CD8-positive, alpha-beta memory T cell (primary cell): ENCODE results near the gene PAPSS1. TPM values are rescaled to one million over a fixed set of nuclear protein-coding genes. Genes with fewer than 3 reads are reported as not detected.

Source experiments
- CTCF ChIA-PET: fragments of 350-600 bp; sonication (Branson Sonifier 250); formaldehyde crosslinking; loops from one replicate; lab custom pipeline; 2021; ENCODE audit warnings: antibody characterized with exemption; lab: Charles Lee
- POLR2A ChIA-PET: fragments of 350-600 bp; sonication (Branson Sonifier 250); formaldehyde crosslinking; loops from one replicate; lab custom pipeline; 2021; ENCODE audit warnings: antibody characterized with exemption; lab: Charles Lee
- DNase-seq, 5 donors: peaks; one replicate each; pipeline versions ENCODE4 v3.0.0 to v3.0.0-alpha.2; 2020 to 2022; ENCODE audit warnings: mixed read lengths in 1 of 5
- H3K27ac ChIP-seq: one replicate; pipeline ENCODE4 v1.7.0; 2013; ENCODE audit warnings: low read depth, mild to moderate bottlenecking, low read length, moderate library complexity
- H3K27me3 ChIP-seq: 2 replicates; pipeline ENCODE4 v1.7.0; 2013; ENCODE audit warnings: low read length, mild to moderate bottlenecking; ENCODE audit not compliant: insufficient read depth, poor library complexity, severe bottlenecking
- H3K36me3 ChIP-seq: 2 replicates; pipeline ENCODE4 v1.7.0; 2013; ENCODE audit warnings: mild to moderate bottlenecking, low read length, moderate library complexity; ENCODE audit not compliant: insufficient read depth
- H3K4me1 ChIP-seq: 2 replicates; pipeline ENCODE4 v1.7.0; 2013; ENCODE audit warnings: mild to moderate bottlenecking, low read length, moderate library complexity; ENCODE audit not compliant: insufficient read depth
- H3K4me3 ChIP-seq: 2 replicates; pipeline ENCODE4 v1.7.0; 2013; ENCODE audit warnings: mild to moderate bottlenecking, low read length
- H3K9me3 ChIP-seq: 2 replicates; pipeline ENCODE4 v1.7.0; 2013; ENCODE audit warnings: mild to moderate bottlenecking, low read length
- H3K27ac Mint-ChIP-seq, 8 donors: one replicate each; pipeline ENCODE4 v1.8.0; 2020 to 2021; ENCODE audit warnings: mixed read lengths in 8 of 8, mild to moderate bottlenecking in 6 of 8, inconsistent platforms in 3 of 8, moderate library complexity in 3 of 8
- H3K27me3 Mint-ChIP-seq, 2 donors: one replicate each; pipeline ENCODE4 v1.8.0; 2020 to 2021; ENCODE audit warnings: mixed read lengths in 2 of 2, mild to moderate bottlenecking in 1 of 2, moderate library complexity in 1 of 2
- H3K36me3 Mint-ChIP-seq, 3 donors: one replicate each; pipeline ENCODE4 v1.8.0; 2020 to 2021; ENCODE audit warnings: mixed read lengths in 3 of 3, inconsistent platforms in 1 of 3, mild to moderate bottlenecking in 1 of 3
- H3K4me1 Mint-ChIP-seq, 3 donors: one replicate each; pipeline ENCODE4 v1.8.0; 2020 to 2021; ENCODE audit warnings: mixed read lengths in 3 of 3, inconsistent platforms in 1 of 3, mild to moderate bottlenecking in 1 of 3
- H3K4me3 Mint-ChIP-seq, 7 donors: one replicate each; pipeline ENCODE4 v1.8.0; 2020 to 2021; ENCODE audit warnings: mixed read lengths in 7 of 7, mild to moderate bottlenecking in 6 of 7, moderate library complexity in 4 of 7, inconsistent platforms in 2 of 7
- H3K9me3 Mint-ChIP-seq, 5 donors: one replicate each; pipeline ENCODE4 v1.8.0; 2020 to 2022; ENCODE audit warnings: mixed read lengths in 5 of 5, mild to moderate bottlenecking in 3 of 5, moderate library complexity in 2 of 5, inconsistent platforms in 1 of 5
- polyA plus RNA-seq: library from polyadenylated mRNA; unstranded; fragments of 300-500 nt; fragmentation: Illumina TruSeq; gene quantifications from one replicate; pipeline ENCODE4 v1.2.3, GENCODE V29; 2021
- total RNA-seq, 2 experiments: library from RNA; stranded (reverse); gene quantifications; one replicate each; pipeline ENCODE4 v1.2.3, GENCODE V29; 2021

PAPSS1 gene
- total and polyA plus RNA-seq, 3 experiments from 2014 or later: 26.6 to 30.9 (median 27.9) TPM

- no peaks in the 10 kb centered on the region for H3K9me3 ChIP-seq
- Mint-ChIP-seq H3K9me3 (no peaks in the 10 kb centered on the region), H3K27me3 (no peaks in the 10 kb centered on the region), H3K4me1 (peaks cover 0 to 8% (median 4%) of the 10 kb centered on the region in 3 donors), H3K27ac (no peak overlapping the region), H3K36me3 (peaks cover 30 to 70% (median 46%) of the 10 kb centered on the region in 3 donors), H3K4me3 (no peak overlapping the region)
- H3K4me3 ChIP-seq: no peak overlapping the region
- POLR2A ChIA-PET: no interaction called here
- peaks cover 9% of the 10 kb centered on the region for H3K36me3 ChIP-seq
- H3K27ac ChIP-seq: no peak overlapping the region
- no peaks in the 10 kb centered on the region for H3K27me3 ChIP-seq
- CTCF ChIA-PET: no interaction called here
- H3K4me1 ChIP-seq: no peaks in the 10 kb centered on the region
- no peak for DNase-seq
These were observed 72.4 kb downstream of the PAPSS1 start for GRCh38 chr4:107647591-107647990.

DNA sequence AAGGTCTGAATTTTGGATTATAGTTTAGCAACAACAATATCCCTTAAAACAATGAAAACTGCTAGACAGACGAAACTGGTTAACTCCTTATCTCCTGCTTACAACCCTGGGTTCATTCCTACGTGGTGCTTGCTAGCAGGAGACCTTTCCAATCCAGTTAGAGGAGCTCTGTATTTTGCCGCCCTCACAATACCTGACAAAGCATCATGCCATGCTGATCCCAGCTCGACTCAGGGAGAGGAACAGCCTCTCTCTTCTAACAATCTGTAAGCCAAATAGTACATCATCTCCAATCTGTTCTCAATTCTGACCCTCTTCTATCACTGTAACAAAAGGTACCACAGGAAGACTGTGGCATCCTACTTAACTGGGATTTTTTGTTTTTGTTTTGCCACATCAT, 74.4 kb downstream of the PAPSS1 start:
- H3K4me1 ChIP-seq: no peaks in the 10 kb centered on the region
- H3K36me3 Mint-ChIP-seq: peaks cover 15 to 53% (median 36%) of the 10 kb centered on the region in 3 donors
- no peak overlapping the region for H3K4me3 Mint-ChIP-seq
- H3K4me3 ChIP-seq: no peak overlapping the region
- peaks cover 0 to 8% (median 4%) of the 10 kb centered on the region in 3 donors for H3K4me1 Mint-ChIP-seq
- H3K27ac Mint-ChIP-seq: peak overlapping the region in 2 of 8 donors; percentile 46 to 70
- H3K36me3 ChIP-seq: peaks cover 9% of the 10 kb centered on the region
- no peaks in the 10 kb centered on the region for H3K9me3 ChIP-seq
- H3K27me3 ChIP-seq: no peaks in the 10 kb centered on the region
- H3K27ac ChIP-seq: no peak overlapping the region
- ChIA-PET POLR2A (no interaction called here), CTCF (interaction anchor here (0.9 kb wide), 1 partner anchor 16 kb away, joined by 4 read pairs; no protein-coding TSS in a partner anchor)
- no peak for DNase-seq
- no peaks in the 10 kb centered on the region for H3K9me3 Mint-ChIP-seq
- H3K27me3 Mint-ChIP-seq: no peaks in the 10 kb centered on the region

DNA sequence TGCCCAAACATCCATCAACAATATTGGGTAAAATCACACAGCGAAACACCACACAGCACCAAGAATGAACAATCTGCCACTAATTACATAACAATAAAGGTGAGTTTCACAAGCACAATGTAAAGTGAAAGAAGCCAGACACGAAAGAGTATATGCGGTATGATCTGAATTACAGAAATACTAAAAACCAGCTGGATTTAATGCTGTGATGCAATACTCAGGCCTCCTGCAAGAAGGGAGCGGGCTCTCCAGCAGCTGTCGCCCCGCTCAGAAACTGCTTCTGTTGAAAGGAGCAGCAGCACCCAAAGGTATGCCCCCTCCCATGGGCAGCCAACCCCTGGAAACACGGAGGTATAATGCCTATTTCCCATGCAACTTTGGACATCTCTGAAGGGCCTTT, 77.0 kb downstream of the PAPSS1 start:
- Histone ChIP-seq H3K9me3 (no peaks in the 10 kb centered on the region), H3K4me1 (no peaks in the 10 kb centered on the region)
- CTCF ChIA-PET: interaction anchor here (1.2 kb wide), 1 partner anchor 10 kb away, joined by 3 read pairs; no protein-coding TSS in a partner anchor

GRCh38 chr4:107640878-107641277, 79.2 kb downstream of the PAPSS1 start:
- Mint-ChIP-seq H3K9me3 (no peaks in the 10 kb centered on the region), H3K4me1 (no peaks in the 10 kb centered on the region), H3K4me3 (no peak overlapping the region), H3K36me3 (peaks cover 10 to 31% (median 20%) of the 10 kb centered on the region in 3 donors), H3K27me3 (no peaks in the 10 kb centered on the region), H3K27ac (peak overlapping the region in 3 of 8 donors; percentile 17 to 87 (median 24))
- H3K27me3 ChIP-seq: no peaks in the 10 kb centered on the region
- H3K36me3 ChIP-seq: peaks cover 9% of the 10 kb centered on the region
- H3K4me1 ChIP-seq: no peaks in the 10 kb centered on the region
- ChIA-PET CTCF (no interaction called here), POLR2A (no interaction called here)
- H3K9me3 ChIP-seq: no peaks in the 10 kb centered on the region
- DNase-seq: no peak
- H3K4me3 ChIP-seq: no peak overlapping the region
- H3K27ac ChIP-seq: no peak overlapping the region

More for the DNA sequence above, 77.0 kb downstream of the PAPSS1 start:
- Histone ChIP-seq H3K36me3 (peaks cover 9% of the 10 kb centered on the region), H3K4me3 (no peak overlapping the region), H3K27ac (no peak overlapping the region), H3K27me3 (no peaks in the 10 kb centered on the region)
- POLR2A ChIA-PET: no interaction called here
- DNase-seq: no peak
- Mint-ChIP-seq H3K9me3 (no peaks in the 10 kb centered on the region), H3K36me3 (peaks cover 15 to 37% (median 32%) of the 10 kb centered on the region in 3 donors), H3K27ac (no peak overlapping the region), H3K4me3 (no peak overlapping the region), H3K27me3 (no peaks in the 10 kb centered on the region), H3K4me1 (peaks cover 0 to 4% (median 0%) of the 10 kb centered on the region in 3 donors)

- Histone ChIP-seq H3K9me3 (no peaks in the 10 kb centered on the region), H3K4me3 (no peak overlapping the region), H3K36me3 (peaks cover 9% of the 10 kb centered on the region), H3K27ac (no peak overlapping the region), H3K27me3 (no peaks in the 10 kb centered on the region), H3K4me1 (no peaks in the 10 kb centered on the region)
- POLR2A ChIA-PET: no interaction called here
- H3K4me1 Mint-ChIP-seq: no peaks in the 10 kb centered on the region
- no peaks in the 10 kb centered on the region for H3K27me3 Mint-ChIP-seq
- no peaks in the 10 kb centered on the region for H3K9me3 Mint-ChIP-seq
- H3K36me3 Mint-ChIP-seq: peaks cover 10 to 27% (median 20%) of the 10 kb centered on the region in 3 donors
- no peak overlapping the region for H3K27ac Mint-ChIP-seq
- H3K4me3 Mint-ChIP-seq: no peak overlapping the region
- CTCF ChIA-PET: no interaction called here
- no peak for DNase-seq
These were observed 79.8 kb downstream of the PAPSS1 start for GRCh38 chr4:107640197-107640596.

- Histone ChIP-seq H3K27ac (no peak overlapping the region), H3K27me3 (no peaks in the 10 kb centered on the region), H3K4me3 (no peak overlapping the region), H3K9me3 (no peaks in the 10 kb centered on the region), H3K4me1 (no peaks in the 10 kb centered on the region), H3K36me3 (no peaks in the 10 kb centered on the region)
- no peak for DNase-seq
- no peak overlapping the region for H3K4me3 Mint-ChIP-seq
- POLR2A ChIA-PET: no interaction called here
- H3K9me3 Mint-ChIP-seq: no peaks in the 10 kb centered on the region
- peaks cover 8 to 16% (median 8%) of the 10 kb centered on the region in 3 donors for H3K36me3 Mint-ChIP-seq
- H3K4me1 Mint-ChIP-seq: no peaks in the 10 kb centered on the region
- no peak overlapping the region for H3K27ac Mint-ChIP-seq
- H3K27me3 Mint-ChIP-seq: no peaks in the 10 kb centered on the region
- CTCF ChIA-PET: no interaction called here
These were observed 84.3 kb downstream of the PAPSS1 start for GRCh38 chr4:107635735-107636134.

DNA sequence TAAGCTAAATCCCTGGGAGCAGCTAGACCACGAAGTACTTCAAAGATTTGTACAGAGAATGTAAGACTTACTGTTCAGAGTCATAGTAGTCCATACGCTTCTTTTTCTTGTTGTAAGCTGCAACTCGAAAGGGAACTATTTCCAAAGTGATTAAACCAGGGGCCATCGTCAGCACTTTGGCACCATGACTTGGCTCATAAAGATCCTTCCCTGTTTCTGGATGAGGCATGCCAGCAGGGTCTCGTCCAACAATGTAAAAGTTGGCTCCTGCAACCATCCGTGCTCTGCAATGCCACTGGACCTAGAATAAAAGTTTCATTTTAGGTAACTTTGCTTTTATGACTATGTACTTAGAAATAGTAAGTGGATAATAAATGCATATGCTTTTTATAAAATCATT, 88.5 kb downstream of the PAPSS1 start:
- CTCF ChIA-PET: interaction anchor here (1.4 kb wide), 1 partner anchor 13 kb away, joined by 3 read pairs; no protein-coding TSS in a partner anchor
- POLR2A ChIA-PET: no interaction called here

GRCh38 chr4:107630185-107630705, 89.8 kb downstream of the PAPSS1 start:
- H3K4me3 Mint-ChIP-seq: no peak overlapping the region
- Histone ChIP-seq H3K27me3 (no peaks in the 10 kb centered on the region), H3K4me1 (no peaks in the 10 kb centered on the region), H3K9me3 (no peaks in the 10 kb centered on the region), H3K36me3 (no peaks in the 10 kb centered on the region), H3K27ac (no peak overlapping the region), H3K4me3 (no peak overlapping the region)
- H3K27ac Mint-ChIP-seq: no peak overlapping the region
- H3K9me3 Mint-ChIP-seq: no peaks in the 10 kb centered on the region
- H3K4me1 Mint-ChIP-seq: peaks cover 0 to 2% (median 0%) of the 10 kb centered on the region in 3 donors
- ChIA-PET CTCF (interaction anchor here (1.4 to 1.7 kb wide), 2 partner anchors 14 to 15 kb away, joined by 3 to 4 read pairs; no protein-coding TSS in a partner anchor), POLR2A (no interaction called here)
- peaks cover 22 to 40% (median 34%) of the 10 kb centered on the region in 3 donors for H3K36me3 Mint-ChIP-seq
- no peak for DNase-seq
- H3K27me3 Mint-ChIP-seq: no peaks in the 10 kb centered on the region

More for the DNA sequence above, 88.5 kb downstream of the PAPSS1 start:
- Mint-ChIP-seq H3K27ac (peak overlapping the region in 1 of 8 donors; percentile 54), H3K27me3 (no peaks in the 10 kb centered on the region), H3K4me3 (no peak overlapping the region), H3K9me3 (no peaks in the 10 kb centered on the region), H3K4me1 (peaks cover 0 to 2% (median 0%) of the 10 kb centered on the region in 3 donors), H3K36me3 (peaks cover 19 to 36% (median 23%) of the 10 kb centered on the region in 3 donors)
- no peaks in the 10 kb centered on the region for H3K4me1 ChIP-seq
- no peak overlapping the region for H3K4me3 ChIP-seq
- H3K9me3 ChIP-seq: no peaks in the 10 kb centered on the region
- H3K36me3 ChIP-seq: no peaks in the 10 kb centered on the region
- H3K27me3 ChIP-seq: no peaks in the 10 kb centered on the region
- no peak overlapping the region for H3K27ac ChIP-seq
- DNase-seq: no peak
